NCI-H446 (cell line): Measurements from ENCODE around the gene PIGW.

Experiments used
- DNase-seq, 2 experiments: peaks; one replicate each; lab custom pipeline; 2025; lab: John Stamatoyannopoulos, UW

Gene PIGW

DNA sequence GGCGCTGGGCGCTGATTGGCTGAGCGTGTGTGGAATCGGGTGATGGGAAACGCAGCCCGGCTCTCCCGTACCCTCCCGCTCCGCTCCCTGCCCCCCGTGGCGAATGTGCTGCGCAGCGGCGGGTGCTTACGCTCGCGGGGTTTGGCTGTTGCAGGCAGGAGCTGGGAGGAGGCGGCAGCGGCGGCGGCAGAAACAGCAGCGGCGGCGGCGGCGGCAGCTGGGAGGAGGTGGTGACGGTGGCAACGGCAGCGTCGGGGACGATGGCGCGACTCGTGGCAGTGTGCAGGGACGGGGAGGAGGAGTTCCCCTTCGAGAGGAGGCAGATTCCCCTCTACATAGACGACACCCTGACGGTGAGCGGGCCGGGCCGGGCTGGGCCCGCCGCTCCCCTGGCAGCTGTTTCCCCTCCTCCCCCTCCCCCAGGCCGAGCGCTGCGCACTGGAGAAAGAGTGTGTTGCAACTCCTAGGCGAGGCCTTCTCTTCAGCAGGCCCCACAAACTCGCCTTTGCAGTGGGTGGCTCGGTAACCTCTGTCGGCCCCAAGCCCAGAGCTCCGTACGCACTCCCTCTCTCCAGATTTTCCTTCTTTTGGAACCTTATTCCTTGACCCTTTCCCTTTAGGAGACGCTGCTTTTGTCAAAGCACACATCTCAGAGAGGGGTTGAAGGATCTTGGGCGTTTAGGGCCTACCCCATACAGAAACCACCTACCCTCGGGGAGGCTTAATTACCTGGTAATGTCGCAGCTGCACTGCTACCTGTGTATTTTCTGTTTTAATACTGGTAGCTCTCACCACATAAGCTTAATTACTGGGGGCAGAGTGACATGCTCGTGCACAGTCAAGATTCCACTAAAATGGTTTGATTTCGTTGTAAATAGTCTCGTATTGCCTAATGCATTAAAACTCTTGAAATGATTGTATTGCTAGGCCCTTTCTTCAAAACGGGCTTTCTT is 11.0 kb downstream of the PIGW start:
- peak; percentile 82 to 96 for DNase-seq

DNA sequence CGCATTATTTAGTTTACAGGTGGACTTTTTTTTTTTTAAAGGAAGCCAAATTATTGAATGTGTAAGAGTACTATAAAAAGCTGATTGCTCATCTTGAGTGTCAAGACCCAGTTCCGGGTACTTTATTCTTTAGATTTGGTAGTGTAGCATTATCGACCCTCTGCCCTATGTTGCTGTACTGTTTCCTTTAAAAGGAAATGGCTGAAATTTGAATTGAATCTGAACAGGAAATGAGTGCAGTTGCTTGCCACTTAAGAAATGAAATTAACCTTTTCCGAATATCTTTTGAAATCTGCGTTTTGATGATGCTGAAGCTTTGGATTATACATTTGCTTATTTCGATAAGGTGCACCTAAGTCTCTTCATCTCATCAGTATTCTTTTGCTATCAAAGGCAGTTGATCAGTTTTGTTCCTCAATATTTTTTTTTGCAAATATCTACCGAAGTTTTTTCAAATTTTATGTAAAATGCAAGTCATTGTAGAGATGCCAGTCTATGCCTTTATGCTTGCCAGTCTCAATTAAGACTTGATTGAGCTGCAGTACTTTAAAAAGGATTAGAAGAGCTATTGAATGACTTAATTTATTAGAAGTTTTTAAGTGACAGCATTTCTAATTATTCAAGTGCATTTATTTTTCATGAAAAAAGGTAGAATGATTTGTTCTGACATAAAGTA is 11.8 kb downstream of the PIGW start:
- no peak for DNase-seq

DNA sequence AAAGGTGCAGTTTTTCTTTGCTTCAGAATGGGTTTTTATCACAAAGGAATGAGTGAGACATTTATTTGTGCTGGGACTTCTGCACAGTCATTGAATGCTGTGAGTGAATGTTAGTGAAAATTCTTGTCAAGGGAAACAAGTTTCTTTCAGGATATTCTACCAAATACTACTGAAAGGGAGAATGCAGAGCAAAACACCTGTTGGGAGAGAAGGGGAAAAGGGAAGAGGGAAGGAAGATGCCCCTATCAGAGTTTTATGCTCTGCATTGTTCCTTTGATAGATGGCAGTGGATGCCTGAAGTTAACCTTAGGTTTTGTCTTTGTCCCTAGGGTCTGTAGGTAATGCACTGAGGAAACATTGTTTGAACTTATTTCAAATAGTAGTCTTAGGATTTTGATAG is 13.0 kb downstream of the PIGW start:
- DNase-seq, result no peak

DNA sequence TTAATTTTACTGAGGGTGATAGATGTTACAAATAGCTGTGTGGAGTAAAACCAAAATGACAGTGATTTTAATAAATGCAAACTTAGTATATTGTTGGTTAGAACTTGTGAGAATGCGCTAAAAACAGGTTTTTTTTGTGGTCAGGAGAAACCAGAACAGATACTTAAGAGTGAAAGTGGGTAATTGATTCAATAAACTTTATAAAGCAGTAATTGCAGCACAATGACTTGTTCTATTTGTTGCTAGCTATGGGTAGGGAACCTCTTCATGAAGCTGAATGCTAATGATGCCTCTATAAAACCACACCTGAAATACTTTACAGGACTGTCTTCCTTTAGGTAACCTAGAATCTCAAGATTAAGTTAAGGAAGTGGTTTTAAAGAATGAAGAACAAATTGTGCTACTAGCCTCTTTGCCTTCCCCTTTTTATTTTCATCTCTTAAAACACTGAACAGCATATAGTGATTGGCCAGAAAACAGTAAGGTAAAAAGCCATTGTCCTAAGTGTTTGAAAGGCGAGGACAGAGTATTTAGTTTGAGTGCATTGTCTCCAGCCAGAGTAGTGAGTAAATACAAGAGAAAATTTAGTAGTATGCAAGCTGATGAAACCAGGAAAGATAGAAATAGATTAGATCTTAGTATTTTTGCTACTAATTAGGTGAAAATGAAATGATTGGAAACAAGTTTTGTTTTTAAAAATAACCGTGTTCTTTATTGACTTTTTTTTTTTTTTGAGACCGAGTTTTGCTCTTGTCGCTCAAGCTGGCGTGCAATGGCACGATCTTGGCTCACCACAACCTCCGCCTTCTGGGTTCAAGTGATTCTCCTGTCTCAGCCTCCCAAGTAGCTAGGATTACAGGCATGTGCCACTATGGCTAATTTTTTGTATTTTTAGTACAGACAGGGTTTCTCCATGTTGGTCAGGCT is 16.0 kb downstream of the PIGW start:
- no peak for DNase-seq

DNA sequence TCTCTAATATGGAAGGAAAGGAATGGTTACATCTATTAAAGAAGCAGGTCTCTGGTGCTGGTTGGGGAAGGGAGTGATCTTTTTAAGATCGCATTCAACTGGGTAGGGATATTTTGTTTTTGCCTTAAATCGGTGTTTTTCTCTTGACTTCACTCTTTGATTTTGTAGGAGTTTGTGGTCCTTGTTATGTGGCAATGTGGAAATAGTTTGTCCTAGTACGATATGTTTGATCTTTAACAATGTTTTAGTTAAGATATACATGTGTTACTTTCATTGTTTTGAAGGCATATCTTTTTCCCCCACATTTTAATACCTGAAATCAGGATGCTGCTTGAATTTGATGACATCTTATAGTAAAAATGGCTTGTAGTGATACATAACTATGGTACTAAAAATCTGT is 18.7 kb downstream of the PIGW start:
- DNase-seq, result no peak

DNA sequence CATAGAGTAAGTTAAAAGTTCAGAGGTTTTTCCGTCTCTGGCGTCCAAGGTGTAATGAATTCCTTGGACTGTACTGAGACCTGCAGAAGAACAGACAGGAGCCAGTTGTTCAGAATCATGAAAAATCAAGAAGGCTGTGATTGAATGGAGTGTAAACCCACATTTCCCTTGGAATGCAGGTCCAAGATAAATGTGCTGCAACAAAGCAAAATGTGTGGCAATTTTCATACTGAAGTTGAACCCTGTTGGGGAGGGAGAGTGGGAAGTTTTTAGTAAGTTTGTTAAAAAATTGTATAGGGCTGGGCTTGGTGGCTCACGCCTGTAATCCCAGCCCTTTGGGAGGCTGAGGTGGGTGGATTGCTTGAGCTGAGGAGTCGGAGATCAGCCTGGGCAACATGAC is 31.3 kb downstream of the PIGW start:
- no peak for DNase-seq

DNA sequence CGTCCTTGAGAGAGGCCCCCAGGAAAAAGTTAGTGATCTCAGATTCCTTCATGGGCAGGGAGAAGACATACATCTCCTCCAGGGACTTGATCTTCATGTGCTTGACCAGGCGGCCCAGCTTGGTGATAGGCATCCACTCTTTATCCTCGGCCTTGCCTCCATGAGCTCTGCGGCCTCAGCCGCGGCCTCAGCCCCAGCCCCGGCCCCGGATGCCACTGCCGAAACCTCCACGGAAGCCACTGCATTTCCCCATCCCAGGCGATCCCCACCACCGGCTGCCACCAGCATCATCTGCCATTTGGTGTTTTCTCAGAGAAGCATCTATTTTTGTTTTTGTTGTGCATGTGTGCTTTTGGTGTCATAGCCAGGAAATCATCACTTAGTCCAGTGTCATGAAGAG is 40.2 kb downstream of the PIGW start:
- no peak for DNase-seq

DNA sequence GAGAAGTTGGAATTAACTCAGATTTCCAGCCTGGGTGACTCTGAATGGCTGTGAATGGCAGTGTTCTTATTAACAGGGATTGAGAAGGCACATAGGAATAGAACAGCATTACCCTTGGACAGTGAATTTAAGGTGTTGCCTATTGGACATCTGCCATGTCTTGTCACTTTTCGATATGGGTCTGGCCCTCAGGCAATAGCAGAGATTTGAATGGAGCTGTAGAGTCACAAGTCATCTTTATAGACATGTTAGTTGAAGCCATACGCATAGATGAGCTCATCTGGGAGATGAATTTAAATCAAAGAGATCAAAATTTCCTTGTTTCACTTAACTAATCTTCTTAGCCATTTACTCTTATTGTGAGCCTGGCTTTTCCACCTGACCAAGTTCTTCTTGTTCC is 42.0 kb downstream of the PIGW start:
- DNase-seq, result no peak

DNA sequence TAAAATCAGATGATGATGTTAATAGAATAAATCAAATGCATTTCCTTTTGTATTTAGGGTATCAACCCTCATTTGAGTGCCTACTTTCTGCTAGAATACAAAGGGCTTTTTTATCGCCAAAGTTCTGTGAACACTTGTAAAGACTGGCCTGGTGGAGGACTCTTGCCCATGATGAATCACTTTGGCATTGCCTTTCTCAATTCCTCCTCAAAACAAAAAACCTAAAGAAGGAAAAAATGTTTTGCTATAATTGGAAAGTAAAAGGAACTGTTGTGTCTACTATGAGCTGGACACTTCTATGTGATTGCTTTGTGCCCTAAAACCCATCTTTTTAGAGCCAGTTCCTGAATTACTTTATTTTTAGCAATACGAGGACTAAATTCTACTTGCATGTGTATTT is 43.9 kb downstream of the PIGW start:
- DNase-seq, result no peak

DNA sequence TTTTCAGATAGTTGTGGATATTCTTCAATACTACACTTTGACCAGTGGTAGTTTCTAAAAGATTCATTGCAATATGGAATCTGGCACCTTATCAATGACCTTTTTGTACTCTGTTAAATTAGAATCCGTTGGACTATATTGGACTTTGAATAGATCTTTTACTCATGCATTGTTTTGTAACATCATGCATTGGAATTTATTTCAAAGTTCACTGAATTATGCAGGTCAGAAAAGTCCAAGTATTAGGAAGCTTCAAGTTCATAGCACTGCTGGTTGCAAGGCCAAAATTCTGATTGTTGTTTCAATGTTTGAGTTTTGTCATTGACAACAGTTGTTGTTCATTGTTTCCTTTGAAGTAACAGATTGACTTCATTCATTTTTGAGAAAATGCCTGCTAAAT is 49.0 kb downstream of the PIGW start:
- no peak for DNase-seq

DNA sequence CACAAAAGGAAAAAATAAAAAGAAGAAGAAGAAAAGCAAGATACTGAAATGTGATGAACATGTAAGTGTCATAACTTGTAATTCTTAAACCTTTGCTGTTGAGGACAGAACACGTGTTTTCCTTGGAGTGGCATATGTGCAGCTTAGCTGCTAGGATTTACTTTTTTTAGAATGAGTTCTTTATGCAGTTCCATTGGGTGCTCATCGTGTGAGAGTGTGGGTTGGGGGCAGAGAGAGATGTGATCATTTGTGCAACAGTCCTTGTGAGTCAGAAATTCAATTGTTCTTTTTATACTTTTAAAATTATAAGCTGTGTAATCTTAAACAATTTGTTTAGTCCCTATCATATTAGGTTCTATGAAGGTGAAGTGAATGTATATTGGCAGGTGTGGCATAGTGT is 51.4 kb downstream of the PIGW start:
- no peak for DNase-seq
